Measurements from ENCODE around the gene TBC1D1.

TBC1D1 gene

GRCh38 chr4:38089961-38090360 is 199.1 kb downstream of the TBC1D1 start:
- Histone ChIP-seq H3K9me3 (ENCODE audit: control insufficient read depth, low read length) (no peaks in the 10 kb centered on the region), H3K36me3 (ENCODE audit: control insufficient read depth, insufficient read depth, low read length) (peaks cover 26% of the 10 kb centered on the region), H3K4me1 (ENCODE audit: control insufficient read depth, insufficient read depth, low read length, poor library complexity, severe bottlenecking) (peaks cover 20% of the 10 kb centered on the region), H3K27ac (ENCODE audit: low read depth, low read length, severe bottlenecking) (peak overlapping the region; percentile 82), H3K4me3 (ENCODE audit: extremely low read depth, insufficient read depth, low read length, poor library complexity, severe bottlenecking) (no peak overlapping the region)
- WGBS, 2 experiments (ENCODE audit: insufficient coverage in 2 of 2) = 67 to 100% methylated on average over 1 to 2 of the region's 4 CpGs

- H3K27ac ChIP-seq (ENCODE audit: low read depth, low read length, severe bottlenecking) = peak overlapping the region; percentile 82
- H3K4me1 ChIP-seq (ENCODE audit: control insufficient read depth, insufficient read depth, low read length, poor library complexity, severe bottlenecking) = peaks cover 20% of the 10 kb centered on the region
- H3K36me3 ChIP-seq (ENCODE audit: control insufficient read depth, insufficient read depth, low read length) = peaks cover 21% of the 10 kb centered on the region
- no peak overlapping the region for H3K4me3 ChIP-seq (ENCODE audit: extremely low read depth, insufficient read depth, low read length, poor library complexity, severe bottlenecking)
- 85 to 93% methylated on average over 6 to 7 of the region's 7 CpGs for WGBS, 2 experiments (ENCODE audit: insufficient coverage in 2 of 2)
- H3K9me3 ChIP-seq (ENCODE audit: control insufficient read depth, low read length) = no peaks in the 10 kb centered on the region
Measured at GRCh38 chr4:38090455-38091246, 199.8 kb downstream of the TBC1D1 start.

DNA sequence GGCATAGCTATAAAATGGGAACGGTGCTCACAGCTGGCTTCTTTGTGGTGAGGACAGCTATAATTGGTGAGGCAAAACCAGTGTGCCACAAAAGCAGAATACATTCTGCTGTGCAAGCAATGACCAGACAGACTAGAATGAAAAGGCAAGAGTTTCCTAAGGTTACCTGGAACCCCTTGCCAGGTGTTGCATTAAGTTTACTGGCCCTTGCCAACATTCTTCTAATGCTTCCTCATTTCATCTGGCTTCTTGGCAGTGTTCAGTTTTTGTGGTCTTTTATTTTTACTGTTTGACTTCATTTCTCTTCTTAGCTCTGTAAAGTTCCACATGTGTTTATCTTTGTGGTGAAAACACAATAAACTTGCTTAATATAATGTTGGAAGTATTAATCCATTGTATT is 200.8 kb downstream of the TBC1D1 start:
- H3K9me3 ChIP-seq (ENCODE audit: control insufficient read depth, low read length) = no peaks in the 10 kb centered on the region
- H3K27ac ChIP-seq (ENCODE audit: low read depth, low read length, severe bottlenecking) = no peak overlapping the region
- peaks cover 11% of the 10 kb centered on the region for H3K4me1 ChIP-seq (ENCODE audit: control insufficient read depth, insufficient read depth, low read length, poor library complexity, severe bottlenecking)
- no peak overlapping the region for H3K4me3 ChIP-seq (ENCODE audit: extremely low read depth, insufficient read depth, low read length, poor library complexity, severe bottlenecking)
- 83 to 100% methylated on average over 1 of the region's 1 CpG for WGBS, 2 experiments (ENCODE audit: insufficient coverage in 2 of 2)
- H3K36me3 ChIP-seq (ENCODE audit: control insufficient read depth, insufficient read depth, low read length) = peaks cover 31% of the 10 kb centered on the region

- Histone ChIP-seq H3K27ac (ENCODE audit: low read depth, low read length, severe bottlenecking) (no peak overlapping the region), H3K4me1 (ENCODE audit: control insufficient read depth, insufficient read depth, low read length, poor library complexity, severe bottlenecking) (peaks cover 8% of the 10 kb centered on the region), H3K36me3 (ENCODE audit: control insufficient read depth, insufficient read depth, low read length) (peaks cover 29% of the 10 kb centered on the region), H3K9me3 (ENCODE audit: control insufficient read depth, low read length) (no peaks in the 10 kb centered on the region), H3K4me3 (ENCODE audit: extremely low read depth, insufficient read depth, low read length, poor library complexity, severe bottlenecking) (no peak overlapping the region)
- WGBS, 2 experiments (ENCODE audit: insufficient coverage in 2 of 2) = 100% methylated on average over 1 of the region's 3 CpGs; no CpG with 5 or more reads in 1 of the 2 experiments
Measured at GRCh38 chr4:38092701-38093100, 201.8 kb downstream of the TBC1D1 start.

DNA sequence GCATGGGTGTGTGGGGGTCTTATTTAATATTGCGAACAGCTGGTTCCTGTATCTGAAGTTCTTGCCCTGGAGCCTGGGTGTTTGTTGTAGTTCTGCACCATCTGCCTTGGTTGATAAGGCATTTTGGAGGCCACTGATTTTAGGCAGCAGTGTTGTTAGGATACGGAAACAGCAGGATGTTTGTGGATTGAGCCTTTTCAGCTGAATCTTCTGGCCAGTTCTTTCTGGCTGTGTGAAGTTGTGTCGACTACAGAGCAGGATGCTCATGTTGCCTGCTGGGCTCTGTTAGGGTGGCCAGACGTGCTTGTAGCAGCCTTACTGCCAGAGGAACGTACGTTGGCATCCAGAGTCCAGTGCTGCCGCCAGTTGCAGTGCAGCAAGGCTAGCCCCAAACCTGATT is 203.5 kb downstream of the TBC1D1 start:
- Histone ChIP-seq H3K36me3 (ENCODE audit: control insufficient read depth, insufficient read depth, low read length) (peaks cover 42% of the 10 kb centered on the region), H3K4me1 (ENCODE audit: control insufficient read depth, insufficient read depth, low read length, poor library complexity, severe bottlenecking) (peaks cover 8% of the 10 kb centered on the region), H3K4me3 (ENCODE audit: extremely low read depth, insufficient read depth, low read length, poor library complexity, severe bottlenecking) (no peak overlapping the region), H3K27ac (ENCODE audit: low read depth, low read length, severe bottlenecking) (no peak overlapping the region), H3K9me3 (ENCODE audit: control insufficient read depth, low read length) (no peaks in the 10 kb centered on the region)
- WGBS, 2 experiments (ENCODE audit: insufficient coverage in 2 of 2) = 63 to 64% methylated on average over 6 of the region's 7 CpGs

DNA sequence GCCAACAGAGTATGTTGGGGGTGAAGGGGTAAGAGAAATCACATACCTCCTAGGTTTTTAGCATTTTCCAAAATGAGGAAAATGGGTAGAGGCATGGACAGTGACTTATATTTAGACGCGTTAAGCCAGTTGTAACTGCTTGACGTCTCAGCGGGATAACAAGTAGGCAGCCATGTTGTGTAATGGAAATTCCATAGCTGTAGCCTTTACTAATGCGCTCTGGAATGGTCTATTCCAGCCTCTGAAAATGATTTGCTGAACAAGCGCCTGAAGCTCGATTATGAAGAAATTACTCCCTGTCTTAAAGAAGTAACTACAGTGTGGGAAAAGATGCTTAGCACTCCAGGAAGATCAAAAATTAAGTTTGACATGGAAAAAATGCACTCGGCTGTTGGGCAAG is 204.8 kb downstream of the TBC1D1 start:
- H3K4me1 ChIP-seq (ENCODE audit: control insufficient read depth, insufficient read depth, low read length, poor library complexity, severe bottlenecking) = peaks cover 13% of the 10 kb centered on the region
- peaks cover 36% of the 10 kb centered on the region for H3K36me3 ChIP-seq (ENCODE audit: control insufficient read depth, insufficient read depth, low read length)
- no peaks in the 10 kb centered on the region for H3K9me3 ChIP-seq (ENCODE audit: control insufficient read depth, low read length)
- WGBS, 2 experiments (ENCODE audit: insufficient coverage in 2 of 2) = 96 to 100% methylated on average over 5 to 7 of the region's 8 CpGs
- no peak overlapping the region for H3K4me3 ChIP-seq (ENCODE audit: extremely low read depth, insufficient read depth, low read length, poor library complexity, severe bottlenecking)
- no peak overlapping the region for H3K27ac ChIP-seq (ENCODE audit: low read depth, low read length, severe bottlenecking)

DNA sequence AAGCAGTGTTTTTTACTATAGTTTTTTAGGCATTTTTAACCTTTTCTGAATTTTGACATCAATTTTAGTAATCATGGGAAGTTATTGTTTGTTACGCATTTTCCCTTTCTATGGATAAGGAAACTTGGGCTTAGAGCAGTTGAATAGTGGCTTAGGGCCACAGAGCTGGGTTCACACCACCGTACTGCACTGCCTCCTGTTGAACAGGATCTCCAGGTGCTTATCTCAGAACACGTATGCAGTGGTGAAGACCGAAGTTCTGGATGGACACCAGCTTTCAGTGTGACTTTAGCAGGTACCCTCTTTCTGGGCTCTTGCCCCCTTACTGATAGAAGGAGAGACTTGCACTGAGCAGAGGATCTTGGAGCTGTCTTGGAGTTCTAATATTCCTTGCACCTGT is 206.9 kb downstream of the TBC1D1 start:
- Histone ChIP-seq H3K4me3 (ENCODE audit: extremely low read depth, insufficient read depth, low read length, poor library complexity, severe bottlenecking) (no peak overlapping the region), H3K4me1 (ENCODE audit: control insufficient read depth, insufficient read depth, low read length, poor library complexity, severe bottlenecking) (peaks cover 24% of the 10 kb centered on the region)
- WGBS, 2 experiments (ENCODE audit: insufficient coverage in 2 of 2) = 96 to 100% methylated on average over 4 of the region's 4 CpGs

GRCh38 chr4:38099020-38099600 is 208.2 kb downstream of the TBC1D1 start:
- 86 to 100% methylated on average over 2 to 3 of the region's 4 CpGs for WGBS, 2 experiments (ENCODE audit: insufficient coverage in 2 of 2)
- Histone ChIP-seq H3K4me1 (ENCODE audit: control insufficient read depth, insufficient read depth, low read length, poor library complexity, severe bottlenecking) (peaks cover 24% of the 10 kb centered on the region), H3K9me3 (ENCODE audit: control insufficient read depth, low read length) (no peaks in the 10 kb centered on the region), H3K27ac (ENCODE audit: low read depth, low read length, severe bottlenecking) (no peak overlapping the region), H3K4me3 (ENCODE audit: extremely low read depth, insufficient read depth, low read length, poor library complexity, severe bottlenecking) (no peak overlapping the region), H3K36me3 (ENCODE audit: control insufficient read depth, insufficient read depth, low read length) (peaks cover 43% of the 10 kb centered on the region)

More for the DNA sequence above, 206.9 kb downstream of the TBC1D1 start:
- Histone ChIP-seq H3K9me3 (ENCODE audit: control insufficient read depth, low read length) (no peaks in the 10 kb centered on the region), H3K36me3 (ENCODE audit: control insufficient read depth, insufficient read depth, low read length) (peaks cover 33% of the 10 kb centered on the region), H3K27ac (ENCODE audit: low read depth, low read length, severe bottlenecking) (no peak overlapping the region)

DNA sequence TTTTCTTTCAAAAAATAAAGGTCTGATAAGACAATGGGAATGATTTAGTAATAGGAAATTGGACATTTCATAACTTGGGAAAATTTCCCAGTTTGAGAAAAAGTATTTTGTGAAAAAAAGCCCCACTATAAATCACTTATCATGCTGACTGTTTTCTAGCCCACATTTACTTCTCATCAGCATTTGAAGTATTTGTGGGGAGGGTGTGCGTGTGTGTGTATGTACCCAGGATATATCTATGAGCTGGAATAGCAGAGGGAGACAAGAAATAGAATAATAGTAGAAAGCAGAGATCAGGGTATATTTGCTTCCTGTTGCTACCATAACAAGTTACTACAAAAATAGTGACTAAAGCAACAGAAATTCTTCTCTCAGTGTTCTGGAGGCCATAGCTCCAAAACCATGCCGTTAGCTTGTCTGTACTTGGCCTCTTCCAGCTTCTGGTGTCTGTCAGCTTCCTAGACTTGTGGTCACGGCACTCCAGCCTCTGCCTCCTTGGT is 209.1 kb downstream of the TBC1D1 start:
- Histone ChIP-seq H3K9me3 (ENCODE audit: control insufficient read depth, low read length) (no peaks in the 10 kb centered on the region), H3K27ac (ENCODE audit: low read depth, low read length, severe bottlenecking) (no peak overlapping the region), H3K36me3 (ENCODE audit: control insufficient read depth, insufficient read depth, low read length) (peaks cover 47% of the 10 kb centered on the region), H3K4me1 (ENCODE audit: control insufficient read depth, insufficient read depth, low read length, poor library complexity, severe bottlenecking) (peaks cover 24% of the 10 kb centered on the region), H3K4me3 (ENCODE audit: extremely low read depth, insufficient read depth, low read length, poor library complexity, severe bottlenecking) (no peak overlapping the region)
- 78 to 100% methylated on average over 2 of the region's 3 CpGs for WGBS, 2 experiments (ENCODE audit: insufficient coverage in 2 of 2)

- Histone ChIP-seq H3K4me3 (ENCODE audit: extremely low read depth, insufficient read depth, low read length, poor library complexity, severe bottlenecking) (no peak overlapping the region), H3K9me3 (ENCODE audit: control insufficient read depth, low read length) (no peaks in the 10 kb centered on the region), H3K36me3 (ENCODE audit: control insufficient read depth, insufficient read depth, low read length) (peaks cover 45% of the 10 kb centered on the region), H3K27ac (ENCODE audit: low read depth, low read length, severe bottlenecking) (no peak overlapping the region), H3K4me1 (ENCODE audit: control insufficient read depth, insufficient read depth, low read length, poor library complexity, severe bottlenecking) (peaks cover 24% of the 10 kb centered on the region)
- 97 to 100% methylated on average over 1 to 3 of the region's 5 CpGs for WGBS, 2 experiments (ENCODE audit: insufficient coverage in 2 of 2)
Measured at GRCh38 chr4:38100474-38101255, 209.8 kb downstream of the TBC1D1 start.
